ENCODE data around the gene ITGAX.

ITGAX gene

GRCh38 chr16:31382485-31383161 is 27.6 kb downstream of the ITGAX start:
- Histone ChIP-seq H3K9ac (ENCODE audit: low read length) (no peak overlapping the region), H3K9me3 (ENCODE audit: control insufficient read depth, low read depth, low read length) (no peaks in the 10 kb centered on the region), H3K27me3 (ENCODE audit: control insufficient read depth, insufficient read depth, low read length) (no peaks in the 10 kb centered on the region), H3K4me3 (ENCODE audit: low read length) (no peak overlapping the region), H3K4me1 (ENCODE audit: control insufficient read depth, low read depth, low read length) (peaks cover 9% of the 10 kb centered on the region), H3K36me3 (ENCODE audit: control insufficient read depth, low read depth, low read length) (no peaks in the 10 kb centered on the region), H3K27ac (ENCODE audit: low read length) (no peak overlapping the region)

GRCh38 chr16:31385680-31386079 is 30.7 kb downstream of the ITGAX start:
- Histone ChIP-seq H3K27ac (ENCODE audit: low read length) (no peak overlapping the region), H3K4me1 (ENCODE audit: control insufficient read depth, low read depth, low read length) (peaks cover 9% of the 10 kb centered on the region), H3K4me3 (ENCODE audit: low read length) (no peak overlapping the region), H3K9me3 (ENCODE audit: control insufficient read depth, low read depth, low read length) (no peaks in the 10 kb centered on the region), H3K9ac (ENCODE audit: low read length) (no peak overlapping the region), H3K27me3 (ENCODE audit: control insufficient read depth, insufficient read depth, low read length) (no peaks in the 10 kb centered on the region), H3K36me3 (ENCODE audit: control insufficient read depth, low read depth, low read length) (no peaks in the 10 kb centered on the region)

- Histone ChIP-seq H3K9me3 (ENCODE audit: control insufficient read depth, low read depth, low read length) (no peaks in the 10 kb centered on the region), H3K27ac (ENCODE audit: low read length) (no peak overlapping the region), H3K4me1 (ENCODE audit: control insufficient read depth, low read depth, low read length) (peaks cover 9% of the 10 kb centered on the region), H3K27me3 (ENCODE audit: control insufficient read depth, insufficient read depth, low read length) (no peaks in the 10 kb centered on the region), H3K4me3 (ENCODE audit: low read length) (no peak overlapping the region), H3K9ac (ENCODE audit: low read length) (no peak overlapping the region), H3K36me3 (ENCODE audit: control insufficient read depth, low read depth, low read length) (no peaks in the 10 kb centered on the region)
Measured at GRCh38 chr16:31386157-31386984, 31.4 kb downstream of the ITGAX start.

- no peaks in the 10 kb centered on the region for H3K9me3 ChIP-seq (ENCODE audit: control insufficient read depth, low read depth, low read length)
- no peak overlapping the region for H3K9ac ChIP-seq (ENCODE audit: low read length)
- peaks cover 14% of the 10 kb centered on the region for H3K4me1 ChIP-seq (ENCODE audit: control insufficient read depth, low read depth, low read length)
- no peaks in the 10 kb centered on the region for H3K27me3 ChIP-seq (ENCODE audit: control insufficient read depth, insufficient read depth, low read length)
- H3K4me3 ChIP-seq (ENCODE audit: low read length) = no peak overlapping the region
- no peaks in the 10 kb centered on the region for H3K36me3 ChIP-seq (ENCODE audit: control insufficient read depth, low read depth, low read length)
- H3K27ac ChIP-seq (ENCODE audit: low read length) = no peak overlapping the region
Measured at GRCh38 chr16:31388535-31388934, 33.6 kb downstream of the ITGAX start.

GRCh38 chr16:31390504-31391041 is 35.6 kb downstream of the ITGAX start:
- Histone ChIP-seq H3K36me3 (ENCODE audit: control insufficient read depth, low read depth, low read length) (no peaks in the 10 kb centered on the region), H3K9ac (ENCODE audit: low read length) (no peak overlapping the region), H3K9me3 (ENCODE audit: control insufficient read depth, low read depth, low read length) (no peaks in the 10 kb centered on the region), H3K4me1 (ENCODE audit: control insufficient read depth, low read depth, low read length) (peaks cover 14% of the 10 kb centered on the region), H3K4me3 (ENCODE audit: low read length) (no peak overlapping the region), H3K27ac (ENCODE audit: low read length) (no peak overlapping the region), H3K27me3 (ENCODE audit: control insufficient read depth, insufficient read depth, low read length) (no peaks in the 10 kb centered on the region)

- H3K9ac ChIP-seq (ENCODE audit: low read length) = no peak within 1 kb of the TSS
- H3K4me3 ChIP-seq (ENCODE audit: low read length) = no peak within 1 kb of the TSS
- H3K27ac ChIP-seq (ENCODE audit: low read length) = no peak within 1 kb of the TSS
- no peaks in the 10 kb centered on the region for H3K36me3 ChIP-seq (ENCODE audit: control insufficient read depth, low read depth, low read length)
- no peaks in the 10 kb centered on the region for H3K9me3 ChIP-seq (ENCODE audit: control insufficient read depth, low read depth, low read length)
- peaks cover 5% of the 10 kb centered on the region for H3K4me1 ChIP-seq (ENCODE audit: control insufficient read depth, low read depth, low read length)
- H3K27me3 ChIP-seq (ENCODE audit: control insufficient read depth, insufficient read depth, low read length) = no peaks in the 10 kb centered on the region
Measured at GRCh38 chr16:31393056-31393455, 38.1 kb downstream of the ITGAX start, which contains the start of gene ITGAD. Gene ITGAD (plus strand): TSS chr16:31393335. CDS start chr16:31393361, 26 bp downstream.

- Histone ChIP-seq H3K9me3 (ENCODE audit: control insufficient read depth, low read depth, low read length) (no peaks in the 10 kb centered on the region), H3K27me3 (ENCODE audit: control insufficient read depth, insufficient read depth, low read length) (no peaks in the 10 kb centered on the region), H3K4me3 (ENCODE audit: low read length) (no peak overlapping the region), H3K36me3 (ENCODE audit: control insufficient read depth, low read depth, low read length) (no peaks in the 10 kb centered on the region), H3K9ac (ENCODE audit: low read length) (no peak overlapping the region), H3K4me1 (ENCODE audit: control insufficient read depth, low read depth, low read length) (peaks cover 5% of the 10 kb centered on the region), H3K27ac (ENCODE audit: low read length) (no peak overlapping the region)
Measured at GRCh38 chr16:31395647-31396046, 40.7 kb downstream of the ITGAX start.

- Histone ChIP-seq H3K9ac (ENCODE audit: low read length) (no peak overlapping the region), H3K4me1 (ENCODE audit: control insufficient read depth, low read depth, low read length) (peaks cover 5% of the 10 kb centered on the region), H3K4me3 (ENCODE audit: low read length) (no peak overlapping the region), H3K36me3 (ENCODE audit: control insufficient read depth, low read depth, low read length) (no peaks in the 10 kb centered on the region), H3K27ac (ENCODE audit: low read length) (no peak overlapping the region), H3K9me3 (ENCODE audit: control insufficient read depth, low read depth, low read length) (no peaks in the 10 kb centered on the region), H3K27me3 (ENCODE audit: control insufficient read depth, insufficient read depth, low read length) (no peaks in the 10 kb centered on the region)
Measured at GRCh38 chr16:31397096-31397660, 42.2 kb downstream of the ITGAX start.

GRCh38 chr16:31397701-31398100 is 42.7 kb downstream of the ITGAX start:
- Histone ChIP-seq H3K27ac (ENCODE audit: low read length) (no peak overlapping the region), H3K9me3 (ENCODE audit: control insufficient read depth, low read depth, low read length) (no peaks in the 10 kb centered on the region), H3K4me1 (ENCODE audit: control insufficient read depth, low read depth, low read length) (peaks cover 5% of the 10 kb centered on the region), H3K4me3 (ENCODE audit: low read length) (no peak overlapping the region), H3K27me3 (ENCODE audit: control insufficient read depth, insufficient read depth, low read length) (no peaks in the 10 kb centered on the region), H3K36me3 (ENCODE audit: control insufficient read depth, low read depth, low read length) (no peaks in the 10 kb centered on the region), H3K9ac (ENCODE audit: low read length) (no peak overlapping the region)

GRCh38 chr16:31400191-31400590 is 45.2 kb downstream of the ITGAX start:
- Histone ChIP-seq H3K27me3 (ENCODE audit: control insufficient read depth, insufficient read depth, low read length) (no peaks in the 10 kb centered on the region), H3K9ac (ENCODE audit: low read length) (no peak overlapping the region), H3K36me3 (ENCODE audit: control insufficient read depth, low read depth, low read length) (no peaks in the 10 kb centered on the region), H3K4me1 (ENCODE audit: control insufficient read depth, low read depth, low read length) (no peaks in the 10 kb centered on the region), H3K4me3 (ENCODE audit: low read length) (no peak overlapping the region), H3K9me3 (ENCODE audit: control insufficient read depth, low read depth, low read length) (no peaks in the 10 kb centered on the region), H3K27ac (ENCODE audit: low read length) (no peak overlapping the region)

- Histone ChIP-seq H3K4me3 (ENCODE audit: low read length) (no peak overlapping the region), H3K4me1 (ENCODE audit: control insufficient read depth, low read depth, low read length) (no peaks in the 10 kb centered on the region), H3K27ac (ENCODE audit: low read length) (no peak overlapping the region), H3K36me3 (ENCODE audit: control insufficient read depth, low read depth, low read length) (no peaks in the 10 kb centered on the region), H3K27me3 (ENCODE audit: control insufficient read depth, insufficient read depth, low read length) (no peaks in the 10 kb centered on the region), H3K9ac (ENCODE audit: low read length) (no peak overlapping the region), H3K9me3 (ENCODE audit: control insufficient read depth, low read depth, low read length) (no peaks in the 10 kb centered on the region)
Measured at GRCh38 chr16:31401436-31401835, 46.5 kb downstream of the ITGAX start.

Data from iPS-18a (cell line).